Smooth muscle cell (in vitro differentiated cells): ENCODE measurements around the gene RPUSD1. TPM values are rescaled to one million over a fixed set of nuclear protein-coding genes. Genes with fewer than 3 reads are reported as not detected.

Experiments
- DNase-seq: peaks from one replicate; lab custom pipeline; 2025; ENCODE audit not compliant: unreplicated experiment; lab: John Stamatoyannopoulos, UW
- H2AFZ ChIP-seq: fragments of 200-600 bp; sonication (generic); 2 replicates; pipeline ENCODE4 v1.6.0; 2016; ENCODE audit warnings: antibody characterized with exemption, low read depth, mild to moderate bottlenecking
- H3F3A ChIP-seq: fragments of 200-600 bp; sonication (generic); 2 replicates; pipeline ENCODE4 v1.6.0; 2017; ENCODE audit warnings: antibody characterized with exemption, low read depth
- H3K27ac ChIP-seq: fragments of 200-600 bp; sonication (generic); 2 replicates; pipeline ENCODE4 v1.5.1; 2016; ENCODE audit warnings: low read depth, mild to moderate bottlenecking
- H3K27me3 ChIP-seq: fragments of 200-600 bp; sonication (generic); 2 replicates; pipeline ENCODE4 v1.6.1; 2016; ENCODE audit warnings: low read depth, mild to moderate bottlenecking
- H3K36me3 ChIP-seq: fragments of 200-600 bp; sonication (generic); 2 replicates; pipeline ENCODE4 v1.5.1; 2016; ENCODE audit warnings: low read depth
- H3K4me1 ChIP-seq: fragments of 200-600 bp; sonication (generic); 2 replicates; pipeline ENCODE4 v1.5.1; 2016; ENCODE audit warnings: low read depth
- H3K4me2 ChIP-seq: fragments of 200-600 bp; sonication (generic); 2 replicates; pipeline ENCODE4 v1.6.0; 2016; ENCODE audit warnings: mild to moderate bottlenecking
- H3K4me3 ChIP-seq: fragments of 200-600 bp; sonication (generic); 2 replicates; pipeline ENCODE4 v1.5.1; 2016; ENCODE audit warnings: mild to moderate bottlenecking
- H3K79me2 ChIP-seq: fragments of 200-600 bp; sonication (generic); 2 replicates; pipeline ENCODE4 v1.6.0; 2016; ENCODE audit warnings: low read depth, mild to moderate bottlenecking
- H3K9ac ChIP-seq: fragments of 200-600 bp; sonication (generic); 2 replicates; pipeline ENCODE4 v1.6.0; 2016; ENCODE audit warnings: low read depth
- H3K9me3 ChIP-seq: fragments of 200-600 bp; sonication (generic); replicated peaks from 2 replicates; pipeline ENCODE4 v1.5.1; 2016; ENCODE audit warnings: low read depth
- H4K20me1 ChIP-seq: fragments of 200-600 bp; sonication (generic); 2 replicates; pipeline ENCODE4 v1.6.0; 2016; ENCODE audit warnings: low read depth
- WGBS: methylation state at CpG from one replicate; pipeline ENCODE4 v1.1.7; 2016; ENCODE audit warnings: low lambda C conversion rate; 5-methylcytosine and 5-hydroxymethylcytosine counted together
- polyA plus RNA-seq: library from polyadenylated mRNA; unstranded; fragments of >200 nt; fragmentation: Nextera tagmentation; extraction: Ambion mirVana; gene quantifications from 2 replicates; pipeline ENCODE4 v1.2.1, GENCODE V29; 2016
- total RNA-seq: library from RNA; depleted of rRNA; stranded (reverse); fragments of >200 nt; gene quantifications from 2 replicates; pipeline ENCODE4 v1.2.3, GENCODE V29; 2014
- TF ChIP-seq, protein P1 (sequence below): fragments of 200-600 bp; sonication (generic); IDR thresholded peaks from 2 replicates; pipeline ENCODE4 v1.5.1; 2017; ENCODE audit warnings: borderline replicate concordance, mild to moderate bottlenecking, antibody characterized with exemption; ENCODE audit not compliant: insufficient read depth, poor library complexity, severe bottlenecking

Gene RPUSD1
- total and polyA plus RNA-seq, 2 experiments from 2014 or later = 7.8 to 20.8 TPM

DNA sequence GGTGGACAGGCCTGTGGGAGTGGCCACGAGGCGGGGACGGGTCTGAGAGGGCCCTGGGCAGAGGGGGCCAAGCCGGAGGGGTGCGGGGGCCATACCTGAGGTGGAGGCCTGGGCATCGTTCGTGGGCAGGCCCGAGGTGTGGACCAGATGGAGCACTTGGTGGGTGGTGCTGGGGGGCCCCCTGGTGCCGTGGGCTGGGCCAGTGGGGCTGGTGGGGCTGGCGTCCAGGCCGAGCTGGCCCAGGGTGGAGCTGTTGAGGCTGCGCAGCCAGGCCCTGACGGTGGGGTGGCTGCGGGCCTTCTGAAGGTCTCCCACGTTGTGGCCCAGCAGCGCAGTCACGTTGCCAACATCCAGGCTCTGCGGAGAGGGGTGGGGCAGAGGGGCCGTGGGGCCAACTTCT is 18.2 kb downstream of the RPUSD1 start:
- Histone ChIP-seq H3K79me2 (no peaks in the 10 kb centered on the region), H3F3A (no peaks in the 10 kb centered on the region), H3K36me3 (no peaks in the 10 kb centered on the region), H3K9me3 (no peaks in the 10 kb centered on the region), H3K9ac (no peak overlapping the region), H3K27me3 (no peaks in the 10 kb centered on the region), H3K4me1 (no peaks in the 10 kb centered on the region), H3K4me3 (no peak overlapping the region), H4K20me1 (no peaks in the 10 kb centered on the region), H3K4me2 (no peak overlapping the region), H3K27ac (no peak overlapping the region), H2AFZ (no peak overlapping the region)
- WGBS = 92% methylated on average over 10 of the region's 19 CpGs
- TF ChIP-seq, protein P1, sequence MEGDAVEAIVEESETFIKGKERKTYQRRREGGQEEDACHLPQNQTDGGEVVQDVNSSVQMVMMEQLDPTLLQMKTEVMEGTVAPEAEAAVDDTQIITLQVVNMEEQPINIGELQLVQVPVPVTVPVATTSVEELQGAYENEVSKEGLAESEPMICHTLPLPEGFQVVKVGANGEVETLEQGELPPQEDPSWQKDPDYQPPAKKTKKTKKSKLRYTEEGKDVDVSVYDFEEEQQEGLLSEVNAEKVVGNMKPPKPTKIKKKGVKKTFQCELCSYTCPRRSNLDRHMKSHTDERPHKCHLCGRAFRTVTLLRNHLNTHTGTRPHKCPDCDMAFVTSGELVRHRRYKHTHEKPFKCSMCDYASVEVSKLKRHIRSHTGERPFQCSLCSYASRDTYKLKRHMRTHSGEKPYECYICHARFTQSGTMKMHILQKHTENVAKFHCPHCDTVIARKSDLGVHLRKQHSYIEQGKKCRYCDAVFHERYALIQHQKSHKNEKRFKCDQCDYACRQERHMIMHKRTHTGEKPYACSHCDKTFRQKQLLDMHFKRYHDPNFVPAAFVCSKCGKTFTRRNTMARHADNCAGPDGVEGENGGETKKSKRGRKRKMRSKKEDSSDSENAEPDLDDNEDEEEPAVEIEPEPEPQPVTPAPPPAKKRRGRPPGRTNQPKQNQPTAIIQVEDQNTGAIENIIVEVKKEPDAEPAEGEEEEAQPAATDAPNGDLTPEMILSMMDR = no peak
- no peak for DNase-seq

DNA sequence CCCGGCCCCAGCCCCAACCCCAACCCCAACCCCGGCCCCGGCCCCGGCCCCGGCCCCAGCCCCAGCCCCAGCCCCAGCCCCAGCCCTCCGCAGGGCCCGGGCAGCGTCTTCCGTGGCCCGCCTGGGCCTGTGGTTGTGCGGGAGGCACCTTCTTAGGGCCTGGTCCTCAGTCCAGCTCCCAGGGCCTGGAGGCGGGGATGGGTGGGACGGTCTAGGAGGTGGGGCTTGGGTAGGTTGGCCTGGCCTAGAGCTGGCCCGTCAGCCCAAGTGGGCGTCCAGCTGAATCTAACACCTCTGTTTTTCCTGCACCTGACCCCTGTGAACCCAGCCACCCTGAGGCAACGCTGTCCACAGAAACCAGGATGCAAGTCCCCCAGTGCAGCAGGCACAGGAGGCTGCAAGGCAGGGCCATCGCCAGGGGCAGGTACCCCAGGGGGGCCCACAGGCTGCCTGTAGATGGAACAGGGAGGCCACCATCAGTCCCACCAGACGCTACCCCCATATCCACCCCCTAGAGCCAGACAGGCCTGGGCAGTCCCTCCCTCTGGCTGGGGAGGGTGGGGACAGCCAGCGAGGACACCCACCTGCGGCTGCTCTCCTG is 18.9 kb downstream of the RPUSD1 start:
- Histone ChIP-seq H3K4me2 (no peak overlapping the region), H3K36me3 (no peaks in the 10 kb centered on the region), H3K9ac (no peak overlapping the region), H3K79me2 (no peaks in the 10 kb centered on the region), H3F3A (no peaks in the 10 kb centered on the region), H3K4me3 (no peak overlapping the region), H3K27ac (no peak overlapping the region), H2AFZ (no peak overlapping the region), H3K27me3 (no peaks in the 10 kb centered on the region), H3K4me1 (no peaks in the 10 kb centered on the region), H4K20me1 (no peaks in the 10 kb centered on the region), H3K9me3 (no peaks in the 10 kb centered on the region)
- TF ChIP-seq, protein P1 = no peak
- no peak for DNase-seq
- 85% methylated on average over 7 of the region's 20 CpGs for WGBS

DNA sequence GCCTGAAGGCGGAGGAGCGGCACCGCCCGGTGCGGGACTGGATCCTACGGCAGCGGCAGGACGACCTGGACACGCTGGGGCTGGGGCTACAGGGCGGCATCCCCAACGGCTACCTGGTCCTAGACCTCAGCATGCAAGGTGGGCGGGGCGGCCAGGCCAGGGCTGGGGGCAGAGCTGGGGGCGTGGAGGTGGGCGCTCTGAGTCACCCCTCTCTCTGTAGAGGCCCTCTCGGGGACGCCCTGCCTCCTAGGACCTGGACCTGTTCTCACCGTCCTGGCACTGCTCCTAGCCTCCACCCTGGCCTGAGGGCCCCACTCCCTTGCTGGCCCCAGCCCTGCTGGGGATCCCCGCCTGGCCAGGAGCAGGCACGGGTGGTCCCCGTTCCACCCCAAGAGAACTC is 19.8 kb downstream of the RPUSD1 start:
- Histone ChIP-seq H3K9me3 (no peaks in the 10 kb centered on the region), H3K36me3 (no peaks in the 10 kb centered on the region), H3K9ac (no peak overlapping the region), H3K27me3 (no peaks in the 10 kb centered on the region), H3K4me2 (no peak overlapping the region), H3K4me3 (no peak overlapping the region), H3K79me2 (no peaks in the 10 kb centered on the region), H3K4me1 (no peaks in the 10 kb centered on the region), H3F3A (no peaks in the 10 kb centered on the region), H3K27ac (no peak overlapping the region), H4K20me1 (no peaks in the 10 kb centered on the region), H2AFZ (no peak overlapping the region)
- TF ChIP-seq, protein P1 = no peak
- WGBS = 92% methylated on average over 11 of the region's 21 CpGs
- DNase-seq = no peak

DNA sequence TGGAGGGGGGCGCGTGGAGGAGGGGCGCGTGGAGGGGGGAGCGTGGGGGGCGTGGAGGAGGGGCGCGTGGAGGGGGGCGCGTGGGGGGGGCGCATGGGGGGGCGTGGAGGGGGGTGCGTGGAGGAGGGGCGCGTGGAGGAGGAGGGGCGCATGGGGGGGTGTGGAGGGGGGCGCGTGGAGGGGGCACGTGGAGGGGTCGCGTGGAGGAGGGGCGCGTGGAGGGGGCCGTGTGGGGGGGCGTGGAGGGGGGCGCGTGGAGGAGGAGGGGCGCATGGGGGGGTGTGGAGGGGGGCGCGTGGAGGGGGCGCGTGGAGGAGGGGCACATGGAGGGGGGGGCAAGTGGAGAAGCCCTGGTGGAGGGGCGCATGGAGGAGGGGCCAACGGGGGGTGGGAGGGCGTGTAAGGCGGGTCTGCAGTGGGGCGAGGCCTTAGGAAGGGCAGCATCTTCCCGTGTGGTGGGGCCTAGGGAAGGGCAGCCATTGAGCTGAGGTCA is 20.4 kb downstream of the RPUSD1 start:
- H3K4me1 ChIP-seq = no peaks in the 10 kb centered on the region
- H3K79me2 ChIP-seq = no peaks in the 10 kb centered on the region
- DNase-seq = no peak
- H3F3A ChIP-seq = no peaks in the 10 kb centered on the region
- H3K4me3 ChIP-seq = no peak overlapping the region
- no peaks in the 10 kb centered on the region for H4K20me1 ChIP-seq
- H3K4me2 ChIP-seq = no peak overlapping the region
- H2AFZ ChIP-seq = no peak overlapping the region
- H3K9ac ChIP-seq = no peak overlapping the region
- H3K27ac ChIP-seq = no peak overlapping the region
- H3K9me3 ChIP-seq = no peaks in the 10 kb centered on the region
- TF ChIP-seq, protein P1 = no peak
- WGBS = 80% methylated on average over 1 of the region's 38 CpGs
- no peaks in the 10 kb centered on the region for H3K27me3 ChIP-seq
- H3K36me3 ChIP-seq = no peaks in the 10 kb centered on the region
